ENCODE measurements around the gene SWAP70.

SWAP70 gene

GRCh38 chr11:9799886-9800285 is 136.0 kb downstream of the SWAP70 start:
- TF ChIP-seq, protein P1, sequence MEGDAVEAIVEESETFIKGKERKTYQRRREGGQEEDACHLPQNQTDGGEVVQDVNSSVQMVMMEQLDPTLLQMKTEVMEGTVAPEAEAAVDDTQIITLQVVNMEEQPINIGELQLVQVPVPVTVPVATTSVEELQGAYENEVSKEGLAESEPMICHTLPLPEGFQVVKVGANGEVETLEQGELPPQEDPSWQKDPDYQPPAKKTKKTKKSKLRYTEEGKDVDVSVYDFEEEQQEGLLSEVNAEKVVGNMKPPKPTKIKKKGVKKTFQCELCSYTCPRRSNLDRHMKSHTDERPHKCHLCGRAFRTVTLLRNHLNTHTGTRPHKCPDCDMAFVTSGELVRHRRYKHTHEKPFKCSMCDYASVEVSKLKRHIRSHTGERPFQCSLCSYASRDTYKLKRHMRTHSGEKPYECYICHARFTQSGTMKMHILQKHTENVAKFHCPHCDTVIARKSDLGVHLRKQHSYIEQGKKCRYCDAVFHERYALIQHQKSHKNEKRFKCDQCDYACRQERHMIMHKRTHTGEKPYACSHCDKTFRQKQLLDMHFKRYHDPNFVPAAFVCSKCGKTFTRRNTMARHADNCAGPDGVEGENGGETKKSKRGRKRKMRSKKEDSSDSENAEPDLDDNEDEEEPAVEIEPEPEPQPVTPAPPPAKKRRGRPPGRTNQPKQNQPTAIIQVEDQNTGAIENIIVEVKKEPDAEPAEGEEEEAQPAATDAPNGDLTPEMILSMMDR (IDR thresholded peaks at IDR 0.05): no peak
- H3K27me3 ChIP-seq (ENCODE audit: control insufficient read depth, insufficient read depth, low read length): no peaks in the 10 kb centered on the region
- H3K36me3 ChIP-seq (ENCODE audit: control insufficient read depth, insufficient read depth, low read length): no peaks in the 10 kb centered on the region
- H3K79me2 ChIP-seq: no peaks in the 10 kb centered on the region
- H2AFZ ChIP-seq: no peak overlapping the region
- no peaks in the 10 kb centered on the region for H3K9me3 ChIP-seq (ENCODE audit: control insufficient read depth, low read length)
- no peak overlapping the region for H3K4me2 ChIP-seq (ENCODE audit: low read length)
- H3K4me3 ChIP-seq (ENCODE audit: low read depth, low read length): no peak overlapping the region
- H3K27ac ChIP-seq: no peak overlapping the region
- H3K4me1 ChIP-seq: peaks cover 3% of the 10 kb centered on the region
- H3K9ac ChIP-seq: no peak overlapping the region

- Histone ChIP-seq H3K79me2 (no peaks in the 10 kb centered on the region), H3K36me3 (ENCODE audit: control insufficient read depth, insufficient read depth, low read length) (no peaks in the 10 kb centered on the region), H3K4me3 (ENCODE audit: low read depth, low read length) (no peak overlapping the region), H3K9ac (no peak overlapping the region), H3K4me1 (peaks cover 3% of the 10 kb centered on the region), H3K4me2 (ENCODE audit: low read length) (no peak overlapping the region), H3K9me3 (ENCODE audit: control insufficient read depth, low read length) (no peaks in the 10 kb centered on the region), H3K27ac (no peak overlapping the region), H3K27me3 (ENCODE audit: control insufficient read depth, insufficient read depth, low read length) (no peaks in the 10 kb centered on the region), H2AFZ (no peak overlapping the region)
- TF ChIP-seq, protein P1 (IDR thresholded peaks at IDR 0.05): no peak
Measured at GRCh38 chr11:9802291-9802861, 138.5 kb downstream of the SWAP70 start.

Measured in parathyroid adenoma (tissue), 2 donors.